ENCODE data around the gene RELA.

GRCh38 chr11:65661599-65662246, 993 bp downstream of the RELA start:
- no peak for TF ChIP-seq EZH2 (IDR thresholded peaks at IDR 0.05; ENCODE audit: borderline replicate concordance, low read depth, low read length, poor library complexity, severe bottlenecking)
- no peak for TF ChIP-seq CTCF (conservative IDR thresholded peaks at IDR 0.05; ENCODE audit: low read depth, low read length)
